ENCODE measurements around the gene ASCC1.
"Not testable (repeated sequence)": the region's sequence is repeated elsewhere in the genome, so short reads cannot be mapped to it uniquely, and the experiment has no call there.

ASCC1 gene

GRCh38 chr10:72226418-72227027 lies 10.4 kb upstream of the ASCC1 start:
- no peak for DNase-seq (ENCODE audit: low spot score)
- TF ChIP-seq CTCF (IDR thresholded peaks at IDR 0.05; ENCODE audit: extremely low read depth, missing control alignments), result no peak

GRCh38 chr10:72224191-72224590 lies 8.1 kb upstream of the ASCC1 start:
- DNase-seq (ENCODE audit: low spot score), result not testable (repeated sequence)

GRCh38 chr10:72223743-72224101 lies 7.6 kb upstream of the ASCC1 start:
- TF ChIP-seq CTCF (IDR thresholded peaks at IDR 0.05; ENCODE audit: extremely low read depth, missing control alignments), result no peak

GRCh38 chr10:72221278-72221677 lies 5.2 kb upstream of the ASCC1 start:
- TF ChIP-seq CTCF (IDR thresholded peaks at IDR 0.05; ENCODE audit: extremely low read depth, missing control alignments), result no peak
- DNase-seq (ENCODE audit: low spot score), result no peak

More at GRCh38 chr10:72223743-72224101, 7.6 kb upstream of the ASCC1 start:
- no peak for DNase-seq (ENCODE audit: low spot score)

- DNase-seq (ENCODE audit: low spot score), result no peak
- no peak for TF ChIP-seq CTCF (IDR thresholded peaks at IDR 0.05; ENCODE audit: extremely low read depth, missing control alignments)
Observed at GRCh38 chr10:72220637-72221036, 4.6 kb upstream of the ASCC1 start.

GRCh38 chr10:72219235-72219814 lies 3.2 kb upstream of the ASCC1 start:
- TF ChIP-seq CTCF (IDR thresholded peaks at IDR 0.05; ENCODE audit: extremely low read depth, missing control alignments), result no peak
- DNase-seq (ENCODE audit: low spot score), result no peak

GRCh38 chr10:72218726-72219125 lies 2.6 kb upstream of the ASCC1 start:
- DNase-seq (ENCODE audit: low spot score), result no peak
- no peak for TF ChIP-seq CTCF (IDR thresholded peaks at IDR 0.05; ENCODE audit: extremely low read depth, missing control alignments)

- TF ChIP-seq CTCF (IDR thresholded peaks at IDR 0.05; ENCODE audit: extremely low read depth, missing control alignments), result no peak
Observed at GRCh38 chr10:72218325-72218724, 2.2 kb upstream of the ASCC1 start.

GRCh38 chr10:72211832-72212231 lies 4.2 kb downstream of the ASCC1 start:
- DNase-seq (ENCODE audit: low spot score), result not testable (repeated sequence)

More at GRCh38 chr10:72218325-72218724, 2.2 kb upstream of the ASCC1 start:
- DNase-seq (ENCODE audit: low spot score), result no peak

- DNase-seq (ENCODE audit: low spot score), result not testable (repeated sequence)
Observed at GRCh38 chr10:72211381-72211780, 4.7 kb downstream of the ASCC1 start.

- DNase-seq (ENCODE audit: low spot score), result not testable (repeated sequence)
Observed at GRCh38 chr10:72208526-72208925, 7.5 kb downstream of the ASCC1 start.

Measured in GM20000 (cell line).